Transverse colon (tissue), 3 donors: Measurements from ENCODE around the gene PIK3C2G.

Source experiments
- CTCF ChIP-seq, 5 experiments: fragments of 200-600 bp in 3 of 5; fragments of 450-650 bp in 2 of 5; sonication (generic) in 3 of 5; IDR thresholded peaks; 1 replicate in 2 of 5; 2 replicates in 3 of 5; pipeline ENCODE4 v1.5.1; 2016 to 2017; ENCODE audit warnings: antibody characterized with exemption in 5 of 5, inconsistent platforms in 3 of 5, mild to moderate bottlenecking in 2 of 5, moderate library complexity in 1 of 5
- POLR2A ChIP-seq: fragments of 450-650 bp; IDR thresholded peaks from one replicate; pipeline ENCODE4 v1.6.1; 2016; ENCODE audit warnings: antibody characterized with exemption, mild to moderate bottlenecking, moderate library complexity

- no peak for TF ChIP-seq CTCF (IDR thresholded peaks at IDR 0.05)
- TF ChIP-seq POLR2A = no peak
Observed at GRCh38 chr12:18389820-18390219, 128.5 kb downstream of the PIK3C2G start.
